K562 (cell line): ENCODE data around the gene NTM. TPM values are rescaled to one million over a fixed set of nuclear protein-coding genes. Genes with fewer than 3 reads are reported as not detected.

ENCODE experiments used
- ATAC-seq: fragments of 200-7000 bp; cut with Tn5 transposase; 3 replicates; pipeline ENCODE4 v1.9.1; 2020; ENCODE audit warnings: moderate library complexity
- BruUV-seq: library from RNA; stranded (reverse); fragments of 400-500 nt; replicated peaks from 2 replicates; lab custom pipeline; 2021; lab: Mats Ljungman, UMichigan
- CTCF ChIA-PET: fragments of 300-600 bp; formaldehyde crosslinking; extraction: SDS; loops from one replicate; lab custom pipeline; 2021; ENCODE audit warnings: low intra/inter-chr PET ratio; lab: Yijun Ruan, JAX
- POLR2A ChIA-PET: fragments of 300-600, 350-650 bp; sonication (Branson Sonifier 250); formaldehyde crosslinking; extraction: SDS; loops from one replicate; lab custom pipeline; 2021; ENCODE audit warnings: antibody characterized with exemption, inconsistent platforms; lab: Yijun Ruan, JAX
- DNase-seq, 4 experiments: peaks; one replicate each; pipeline versions ENCODE4 v3.0.0 to v3.0.0-alpha.2; 2011 to 2018; ENCODE audit warnings: low spot score in 3 of 4, mixed read lengths in 3 of 4; ENCODE audit errors: extremely low read depth in 1 of 4
- FAIRE-seq: peaks from 2 replicates; lab custom pipeline; 2011; peaks lifted over from hg19 to GRCh38; lab: Jason Lieb, UNC
- H2AFZ ChIP-seq: 2 replicates; pipeline ENCODE4 v1.6.0; 2011; ENCODE audit warnings: low read depth, low read length, control low read depth, inconsistent platforms
- H3K27ac ChIP-seq: fragments of 200-600 bp; 3 replicates; pipeline ENCODE4 v1.8.0; 2011; ENCODE audit warnings: low read depth, mild to moderate bottlenecking, control low read depth, inconsistent platforms, low read length, moderate library complexity, mixed read lengths; ENCODE audit errors: extremely low read depth
- H3K27me3 ChIP-seq, 2 experiments: fragments of 300-600 bp in 1 of 2; 2 replicates in 1 of 2; 3 replicates in 1 of 2; pipeline versions ENCODE4 v1.6.0 to v1.8.0; 2011; ENCODE audit warnings: inconsistent platforms in 2 of 2, low read length in 2 of 2, mild to moderate bottlenecking in 1 of 2, mixed read lengths in 1 of 2, moderate library complexity in 1 of 2; ENCODE audit not compliant: control insufficient read depth in 2 of 2, insufficient read depth in 2 of 2
- H3K36me3 ChIP-seq: fragments of 300-600 bp; 3 replicates; pipeline ENCODE4 v1.8.0; 2011; ENCODE audit warnings: mild to moderate bottlenecking, low read length, inconsistent platforms; ENCODE audit not compliant: control insufficient read depth, insufficient read depth
- H3K4me1 ChIP-seq, 2 experiments: fragments of 200-600 bp in 1 of 2; replicated peaks in 1 of 2; 2 replicates in 1 of 2; 3 replicates in 1 of 2; pipeline versions ENCODE4 v1.5.1 to v1.8.0; 2011; ENCODE audit warnings: inconsistent platforms in 2 of 2, low read length in 2 of 2, mild to moderate bottlenecking in 1 of 2, mixed read lengths in 1 of 2, moderate library complexity in 1 of 2; ENCODE audit not compliant: control insufficient read depth in 2 of 2, insufficient read depth in 2 of 2
- H3K4me2 ChIP-seq: 2 replicates; pipeline ENCODE4 v1.6.1; 2011; ENCODE audit warnings: low read length, control low read depth, inconsistent platforms, mixed read lengths; ENCODE audit not compliant: insufficient read depth
- H3K4me3 ChIP-seq: fragments of 200-600 bp; sonication (generic), shearing (Covaris generic); 2 replicates; pipeline ENCODE4 v1.5.1; 2016; ENCODE audit warnings: control low read depth, inconsistent platforms
- H3K79me2 ChIP-seq: fragments of 200-600 bp; 3 replicates; pipeline ENCODE4 v1.8.0; 2011; ENCODE audit warnings: low read length, inconsistent platforms; ENCODE audit not compliant: control insufficient read depth, insufficient read depth
- H3K9ac ChIP-seq, 2 experiments: 2 replicates each; pipeline versions ENCODE4 v1.6.0 to v1.6.1; 2011; ENCODE audit warnings: low read depth in 2 of 2, low read length in 2 of 2, control low read depth in 1 of 2, inconsistent platforms in 1 of 2, mild to moderate bottlenecking in 1 of 2, mixed read lengths in 1 of 2; ENCODE audit not compliant: insufficient read depth in 1 of 2
- H3K9me1 ChIP-seq: one replicate; pipeline ENCODE4 v1.6.0; 2011; ENCODE audit warnings: inconsistent platforms, mild to moderate bottlenecking, low read length, moderate library complexity; ENCODE audit not compliant: control insufficient read depth, insufficient read depth
- H3K9me3 ChIP-seq: replicated peaks from 2 replicates; pipeline ENCODE4 v1.5.1; 2011; ENCODE audit warnings: low read depth, low read length, inconsistent platforms; ENCODE audit not compliant: control insufficient read depth, insufficient read depth
- H4K20me1 ChIP-seq: replicated peaks from 2 replicates; pipeline ENCODE4 v1.6.1; 2011; ENCODE audit warnings: low read length, inconsistent platforms, mixed read lengths; ENCODE audit not compliant: control insufficient read depth, insufficient read depth
- BRD9 ChIP-seq: fragments of 450-650 bp; IDR thresholded peaks from 2 replicates; pipeline ENCODE4 v1.6.1; 2018; ENCODE audit warnings: low read depth; ENCODE audit not compliant: partially characterized antibody
- CAMTA2 ChIP-seq: fragments of 250-450 bp; sonication (Bioruptor Pico); conservative IDR thresholded peaks from 2 replicates; pipeline ENCODE4 v1.5.1; 2022
- HMG20B ChIP-seq: fragments of 250-450 bp; sonication (Bioruptor Pico); IDR thresholded peaks from 2 replicates; pipeline ENCODE4 v1.5.0; 2021; ENCODE audit warnings: mild to moderate bottlenecking
- KAT8 ChIP-seq: fragments of 450-650 bp; IDR thresholded peaks from 2 replicates; pipeline ENCODE4 v1.6.1; 2016; ENCODE audit warnings: low read depth, mild to moderate bottlenecking
- KHSRP ChIP-seq: fragments of 450-650 bp; IDR thresholded peaks from 2 replicates; pipeline ENCODE4 v1.6.1; 2017
- MXI1 ChIP-seq: IDR thresholded peaks from 2 replicates; pipeline ENCODE4 v1.6.1; 2011; ENCODE audit warnings: low read depth, mild to moderate bottlenecking, improper control_type of control experiment, low read length
- POLR3A ChIP-seq: IDR thresholded peaks from 2 replicates; pipeline ENCODE4 v1.6.1; 2011; ENCODE audit warnings: borderline replicate concordance, mild to moderate bottlenecking, moderate library complexity; ENCODE audit not compliant: insufficient read length, insufficient read depth; ENCODE audit errors: extremely low read depth
- PTBP1 ChIP-seq: fragments of 200-400 bp; formaldehyde crosslinking; IDR thresholded peaks from 2 replicates; pipeline ENCODE4 v1.6.1; 2017; ENCODE audit warnings: low read depth, low read length
- SNIP1 ChIP-seq: fragments of 450-650 bp; IDR thresholded peaks from 2 replicates; pipeline ENCODE4 v1.7.1; 2017; ENCODE audit warnings: low read depth, mild to moderate bottlenecking
- SP1 ChIP-seq: sonication (generic); formaldehyde crosslinking; IDR thresholded peaks from 2 replicates; pipeline ENCODE4 v1.8.1; 2022; ENCODE audit warnings: mild to moderate bottlenecking, missing genetic modification reagents
- SUPT5H ChIP-seq: fragments of 450-650 bp; IDR thresholded peaks from 2 replicates; pipeline ENCODE4 v1.6.1; 2016
- TEAD2 ChIP-seq: fragments of 450-650 bp; IDR thresholded peaks from 2 replicates; pipeline ENCODE4 v1.6.1; 2016; ENCODE audit warnings: missing genetic modification characterization, control low read depth, missing compliant biosample characterization
- ZNF133 ChIP-seq: fragments of 250-450 bp; sonication (Bioruptor Pico); IDR thresholded peaks from 2 replicates; pipeline ENCODE4 v1.4.0; 2020; ENCODE audit warnings: mild to moderate bottlenecking
- ZNF143 ChIP-seq: sonication (generic); formaldehyde crosslinking; IDR thresholded peaks from 2 replicates; pipeline ENCODE4 v1.9.0; 2022; ENCODE audit warnings: mild to moderate bottlenecking, missing genetic modification reagents
- ZNF354B ChIP-seq: fragments of 250-450 bp; sonication (Bioruptor Pico); IDR thresholded peaks from 2 replicates; pipeline ENCODE4 v1.4.0; 2020
- WGBS: fragments of 100-300 bp; shearing (Covaris generic); methylation state at CpG from one replicate; pipeline ENCODE4 v1.1.6; 2016; ENCODE audit warnings: low coverage, mixed read lengths; ENCODE audit not compliant: insufficient coverage; ENCODE audit errors: missing lambda C conversion rate; 5-methylcytosine and 5-hydroxymethylcytosine counted together
- in situ Hi-C: fragments of 300-500 bp; cut with MboI; formaldehyde crosslinking; loops from 4 replicates; pipeline ENCODE4 v1.15.0; 2018; ENCODE audit warnings: inconsistent platforms, mixed read lengths
- intact Hi-C: fragments of 100-400 bp; cut with micrococcal nuclease; formaldehyde crosslinking; loops from 2 replicates; pipeline ENCODE4 v1.14.2; 2022
- polyA plus RNA-seq, 8 experiments: library from polyadenylated mRNA; depleted of rRNA in 4 of 8; stranded (reverse) in 5 of 8; unstranded in 3 of 8; fragments of >200 nt; fragmentation: Nextera tagmentation in 2 of 8; fragmentation: Illumina TruSeq in 1 of 8; extraction: Ambion mirVana in 2 of 8; extraction: Trizol in 1 of 8; gene quantifications; 2 replicates each; pipeline versions ENCODE4 v1.2.1 to v1.2.3, GENCODE V29; 2011 to 2014; ENCODE audit warnings: inconsistent platforms in 1 of 8, missing spikeins in 1 of 8
- total RNA-seq, 7 experiments: library from RNA; depleted of rRNA in 6 of 7; stranded (reverse); fragments of >200 nt in 6 of 7; fragmentation: Illumina TruSeq in 2 of 7; extraction: Trizol in 2 of 7; gene quantifications; 2 replicates each; pipeline versions ENCODE4 v1.2.1 to v1.2.3, GENCODE V29; 2011 to 2021; ENCODE audit warnings: low replicate concordance in 1 of 7
- TF ChIP-seq, protein P1 (sequence below): IDR thresholded peaks from 3 replicates; pipeline ENCODE4 v1.6.1; 2011; ENCODE audit warnings: borderline replicate concordance, mild to moderate bottlenecking; ENCODE audit not compliant: insufficient read length, insufficient read depth
- TF ChIP-seq, protein P2 (sequence below): fragments of 150-350 bp; IDR thresholded peaks from 2 replicates; pipeline ENCODE4 v1.6.1; 2014; ENCODE audit warnings: low read depth, mild to moderate bottlenecking, low read length, borderline replicate concordance
- TF ChIP-seq, protein P3 (sequence below): fragments of 450-650 bp; formaldehyde crosslinking; IDR thresholded peaks from 2 replicates; pipeline ENCODE4 v1.4.0; 2020; ENCODE audit warnings: mild to moderate bottlenecking, moderate library complexity
- TF ChIP-seq, protein P4 (sequence below): fragments of 450-650 bp; formaldehyde crosslinking; IDR thresholded peaks from 2 replicates; pipeline ENCODE4 v1.4.0; 2020; ENCODE audit warnings: mild to moderate bottlenecking, mixed read lengths

Gene NTM
- total and polyA plus RNA-seq, 9 of the 15 experiments (the other 6 are each of a cell fraction or from before 2014, with no cell fraction given), result not detected

DNA sequence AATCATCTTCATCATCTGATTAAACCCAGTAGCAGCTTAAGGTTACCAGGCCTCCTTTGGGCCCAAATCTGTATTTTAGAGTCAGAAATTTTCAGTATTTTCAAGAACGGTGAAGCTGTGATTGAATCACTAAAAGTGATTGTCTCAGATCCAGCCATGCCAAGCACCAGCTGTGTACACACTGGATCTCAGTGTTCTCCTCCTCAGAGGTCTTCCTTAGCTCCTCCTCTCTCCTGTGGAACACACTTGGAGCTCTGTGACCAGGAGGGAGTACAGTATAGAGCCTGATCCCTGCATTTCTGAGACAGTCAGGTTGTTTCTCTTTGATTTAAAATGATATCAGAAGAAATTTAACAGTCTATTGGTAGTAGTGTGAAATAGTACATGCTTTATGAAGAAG is 401.1 kb downstream of the NTM start:
- POLR2A ChIA-PET, result no interaction called here
- Histone ChIP-seq H3K27ac (no peak overlapping the region), H3K9me1 (no peaks in the 10 kb centered on the region), H3K4me3 (no peak overlapping the region), H3K9ac (no peak overlapping the region), H4K20me1 (no peaks in the 10 kb centered on the region), H3K36me3 (no peaks in the 10 kb centered on the region), H3K4me1 (no peaks in the 10 kb centered on the region), H2AFZ (no peak overlapping the region)
- in situ Hi-C loops, result no loop called here
- FAIRE-seq, result no peak
- TF ChIP-seq, protein P1, sequence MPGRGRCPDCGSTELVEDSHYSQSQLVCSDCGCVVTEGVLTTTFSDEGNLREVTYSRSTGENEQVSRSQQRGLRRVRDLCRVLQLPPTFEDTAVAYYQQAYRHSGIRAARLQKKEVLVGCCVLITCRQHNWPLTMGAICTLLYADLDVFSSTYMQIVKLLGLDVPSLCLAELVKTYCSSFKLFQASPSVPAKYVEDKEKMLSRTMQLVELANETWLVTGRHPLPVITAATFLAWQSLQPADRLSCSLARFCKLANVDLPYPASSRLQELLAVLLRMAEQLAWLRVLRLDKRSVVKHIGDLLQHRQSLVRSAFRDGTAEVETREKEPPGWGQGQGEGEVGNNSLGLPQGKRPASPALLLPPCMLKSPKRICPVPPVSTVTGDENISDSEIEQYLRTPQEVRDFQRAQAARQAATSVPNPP, result no peak
- TF ChIP-seq SUPT5H (no peak), ZNF133 (CRISPR knock-in tag) (no peak), SNIP1 (no peak), PTBP1 (no peak), MXI1 (no peak), POLR3A (no peak), CAMTA2 (CRISPR knock-in tag) (no peak), TEAD2 (tag) (no peak), KAT8 (no peak), BRD9 (no peak), HMG20B (CRISPR knock-in tag) (no peak), SP1 (no peak), ZNF143 (CRISPR knock-in tag) (no peak), KHSRP (no peak), ZNF354B (CRISPR knock-in tag) (no peak)
- TF ChIP-seq, protein P2, sequence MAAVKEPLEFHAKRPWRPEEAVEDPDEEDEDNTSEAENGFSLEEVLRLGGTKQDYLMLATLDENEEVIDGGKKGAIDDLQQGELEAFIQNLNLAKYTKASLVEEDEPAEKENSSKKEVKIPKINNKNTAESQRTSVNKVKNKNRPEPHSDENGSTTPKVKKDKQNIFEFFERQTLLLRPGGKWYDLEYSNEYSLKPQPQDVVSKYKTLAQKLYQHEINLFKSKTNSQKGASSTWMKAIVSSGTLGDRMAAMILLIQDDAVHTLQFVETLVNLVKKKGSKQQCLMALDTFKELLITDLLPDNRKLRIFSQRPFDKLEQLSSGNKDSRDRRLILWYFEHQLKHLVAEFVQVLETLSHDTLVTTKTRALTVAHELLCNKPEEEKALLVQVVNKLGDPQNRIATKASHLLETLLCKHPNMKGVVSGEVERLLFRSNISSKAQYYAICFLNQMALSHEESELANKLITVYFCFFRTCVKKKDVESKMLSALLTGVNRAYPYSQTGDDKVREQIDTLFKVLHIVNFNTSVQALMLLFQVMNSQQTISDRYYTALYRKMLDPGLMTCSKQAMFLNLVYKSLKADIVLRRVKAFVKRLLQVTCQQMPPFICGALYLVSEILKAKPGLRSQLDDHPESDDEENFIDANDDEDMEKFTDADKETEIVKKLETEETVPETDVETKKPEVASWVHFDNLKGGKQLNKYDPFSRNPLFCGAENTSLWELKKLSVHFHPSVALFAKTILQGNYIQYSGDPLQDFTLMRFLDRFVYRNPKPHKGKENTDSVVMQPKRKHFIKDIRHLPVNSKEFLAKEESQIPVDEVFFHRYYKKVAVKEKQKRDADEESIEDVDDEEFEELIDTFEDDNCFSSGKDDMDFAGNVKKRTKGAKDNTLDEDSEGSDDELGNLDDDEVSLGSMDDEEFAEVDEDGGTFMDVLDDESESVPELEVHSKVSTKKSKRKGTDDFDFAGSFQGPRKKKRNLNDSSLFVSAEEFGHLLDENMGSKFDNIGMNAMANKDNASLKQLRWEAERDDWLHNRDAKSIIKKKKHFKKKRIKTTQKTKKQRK, result no peak
- TF ChIP-seq, protein P3, sequence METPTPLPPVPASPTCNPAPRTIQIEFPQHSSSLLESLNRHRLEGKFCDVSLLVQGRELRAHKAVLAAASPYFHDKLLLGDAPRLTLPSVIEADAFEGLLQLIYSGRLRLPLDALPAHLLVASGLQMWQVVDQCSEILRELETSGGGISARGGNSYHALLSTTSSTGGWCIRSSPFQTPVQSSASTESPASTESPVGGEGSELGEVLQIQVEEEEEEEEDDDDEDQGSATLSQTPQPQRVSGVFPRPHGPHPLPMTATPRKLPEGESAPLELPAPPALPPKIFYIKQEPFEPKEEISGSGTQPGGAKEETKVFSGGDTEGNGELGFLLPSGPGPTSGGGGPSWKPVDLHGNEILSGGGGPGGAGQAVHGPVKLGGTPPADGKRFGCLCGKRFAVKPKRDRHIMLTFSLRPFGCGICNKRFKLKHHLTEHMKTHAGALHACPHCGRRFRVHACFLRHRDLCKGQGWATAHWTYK (CRISPR knock-in tag), result no peak
- TF ChIP-seq, protein P4, sequence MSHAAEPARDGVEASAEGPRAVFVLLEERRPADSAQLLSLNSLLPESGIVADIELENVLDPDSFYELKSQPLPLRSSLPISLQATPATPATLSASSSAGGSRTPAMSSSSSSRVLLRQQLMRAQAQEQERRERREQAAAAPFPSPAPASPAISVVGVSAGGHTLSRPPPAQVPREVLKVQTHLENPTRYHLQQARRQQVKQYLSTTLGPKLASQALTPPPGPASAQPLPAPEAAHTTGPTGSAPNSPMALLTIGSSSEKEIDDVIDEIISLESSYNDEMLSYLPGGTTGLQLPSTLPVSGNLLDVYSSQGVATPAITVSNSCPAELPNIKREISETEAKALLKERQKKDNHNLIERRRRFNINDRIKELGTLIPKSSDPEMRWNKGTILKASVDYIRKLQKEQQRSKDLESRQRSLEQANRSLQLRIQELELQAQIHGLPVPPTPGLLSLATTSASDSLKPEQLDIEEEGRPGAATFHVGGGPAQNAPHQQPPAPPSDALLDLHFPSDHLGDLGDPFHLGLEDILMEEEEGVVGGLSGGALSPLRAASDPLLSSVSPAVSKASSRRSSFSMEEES, result no peak
- TF ChIP-seq, all 486 proteins: peak for 0
- no peak for DNase-seq
- no peak for ATAC-seq
- Histone ChIP-seq H3K27me3 (no peaks in the 10 kb centered on the region), H3K79me2 (no peaks in the 10 kb centered on the region), H3K4me2 (no peak overlapping the region), H3K9me3 (no peaks in the 10 kb centered on the region)
- no TSS peak for BruUV-seq
- CTCF ChIA-PET, result no interaction called here
- WGBS, result 0% methylated on average over 1 of the region's 1 CpG
- intact Hi-C loops, result no loop called here
